Measurements from ENCODE around the gene FUT8. TPM values are rescaled to one million over a fixed set of nuclear protein-coding genes. Genes with fewer than 3 reads are reported as not detected.

The FUT8 gene
- total RNA-seq, 4 donors from 2014 or later = 15.2 to 38.0 (median 20.7) TPM

- H3K9me3 ChIP-seq = no peaks in the 10 kb centered on the region
- no peaks in the 10 kb centered on the region for H3K36me3 ChIP-seq
- H3K4me3 ChIP-seq = no peak overlapping the region
- H3K4me1 ChIP-seq = no peaks in the 10 kb centered on the region
- no peaks in the 10 kb centered on the region for H3K27me3 ChIP-seq
- DNase-seq (ENCODE audit: low spot score in 2 of 2) = no peak
- TF ChIP-seq POLR2AphosphoS5 (IDR thresholded peaks at IDR 0.05) (no peak), POLR2A (IDR thresholded peaks at IDR 0.05) (no peak), EP300 (IDR thresholded peaks at IDR 0.05) (no peak), CTCF (IDR thresholded peaks at IDR 0.05) (no peak)
- no peak overlapping the region for H3K27ac ChIP-seq
These were observed 142.3 kb downstream of the FUT8 start for GRCh38 chr14:65554837-65555236.

- Histone ChIP-seq H3K27ac (no peak overlapping the region), H3K27me3 (no peaks in the 10 kb centered on the region), H3K4me1 (no peaks in the 10 kb centered on the region), H3K9me3 (no peaks in the 10 kb centered on the region), H3K4me3 (no peak overlapping the region), H3K36me3 (no peaks in the 10 kb centered on the region)
- DNase-seq (ENCODE audit: low spot score in 2 of 2) = no peak
- no peak for TF ChIP-seq POLR2A (IDR thresholded peaks at IDR 0.05)
- no peak for TF ChIP-seq POLR2AphosphoS5 (IDR thresholded peaks at IDR 0.05)
- no peak for TF ChIP-seq EP300 (IDR thresholded peaks at IDR 0.05)
- TF ChIP-seq CTCF (IDR thresholded peaks at IDR 0.05) = no peak
These were observed 142.8 kb downstream of the FUT8 start for GRCh38 chr14:65555358-65555757.

- no peak overlapping the region for H3K4me3 ChIP-seq
- no peak overlapping the region for H3K27ac ChIP-seq
- H3K4me1 ChIP-seq = no peaks in the 10 kb centered on the region
- TF ChIP-seq EP300 (IDR thresholded peaks at IDR 0.05) (no peak), POLR2AphosphoS5 (IDR thresholded peaks at IDR 0.05) (no peak), CTCF (IDR thresholded peaks at IDR 0.05) (no peak), POLR2A (IDR thresholded peaks at IDR 0.05) (no peak)
- no peak for DNase-seq (ENCODE audit: low spot score in 2 of 2)
- H3K27me3 ChIP-seq = no peaks in the 10 kb centered on the region
- H3K9me3 ChIP-seq = no peaks in the 10 kb centered on the region
- no peaks in the 10 kb centered on the region for H3K36me3 ChIP-seq
- WGBS = 77% methylated on average over 2 of the region's 2 CpGs
These were observed 145.8 kb downstream of the FUT8 start for GRCh38 chr14:65558363-65558762.

- Histone ChIP-seq H3K27me3 (no peaks in the 10 kb centered on the region), H3K4me3 (no peak overlapping the region), H3K4me1 (no peaks in the 10 kb centered on the region), H3K9me3 (no peaks in the 10 kb centered on the region), H3K36me3 (no peaks in the 10 kb centered on the region), H3K27ac (no peak overlapping the region)
- WGBS = 69% methylated on average over 2 of the region's 2 CpGs
- no peak for TF ChIP-seq CTCF (IDR thresholded peaks at IDR 0.05)
- no peak for TF ChIP-seq POLR2A (IDR thresholded peaks at IDR 0.05)
- no peak for TF ChIP-seq POLR2AphosphoS5 (IDR thresholded peaks at IDR 0.05)
- no peak for TF ChIP-seq EP300 (IDR thresholded peaks at IDR 0.05)
- DNase-seq (ENCODE audit: low spot score in 2 of 2) = no peak
These were observed 148.0 kb downstream of the FUT8 start for GRCh38 chr14:65560340-65561027.

- no peak overlapping the region for H3K4me3 ChIP-seq
- DNase-seq (ENCODE audit: low spot score in 2 of 2) = no peak
- H3K27ac ChIP-seq = no peak overlapping the region
- 81% methylated on average over 4 of the region's 4 CpGs for WGBS
- TF ChIP-seq EP300 (IDR thresholded peaks at IDR 0.05) (no peak), POLR2A (IDR thresholded peaks at IDR 0.05) (no peak), CTCF (IDR thresholded peaks at IDR 0.05) (no peak), POLR2AphosphoS5 (IDR thresholded peaks at IDR 0.05) (no peak)
- no peaks in the 10 kb centered on the region for H3K27me3 ChIP-seq
- H3K36me3 ChIP-seq = no peaks in the 10 kb centered on the region
- H3K4me1 ChIP-seq = no peaks in the 10 kb centered on the region
- H3K9me3 ChIP-seq = no peaks in the 10 kb centered on the region
These were observed 151.8 kb downstream of the FUT8 start for GRCh38 chr14:65564370-65564769.

Measured in suprapubic skin (tissue), 4 donors.